HG02623 (cell line): ENCODE measurements around the gene RASSF5.
A peak's percentile ranks its signal among the peaks of the same experiment; 100 is the strongest.
"Not testable (repeated sequence)": the region's sequence is repeated elsewhere in the genome, so short reads cannot be mapped to it uniquely, and the experiment has no call there.

Source experiments
- ATAC-seq: cut with Tn5 transposase; IDR thresholded peaks from one replicate; pipeline ENCODE4 v1.9.1; 2021; ENCODE audit warnings: moderate library complexity; ENCODE audit not compliant: unreplicated experiment

The RASSF5 gene

GRCh38 chr1:206566999-206567398, 59.7 kb downstream of the RASSF5 start:
- no peak for ATAC-seq

GRCh38 chr1:206568256-206568655, 60.9 kb downstream of the RASSF5 start:
- ATAC-seq = no peak

DNA sequence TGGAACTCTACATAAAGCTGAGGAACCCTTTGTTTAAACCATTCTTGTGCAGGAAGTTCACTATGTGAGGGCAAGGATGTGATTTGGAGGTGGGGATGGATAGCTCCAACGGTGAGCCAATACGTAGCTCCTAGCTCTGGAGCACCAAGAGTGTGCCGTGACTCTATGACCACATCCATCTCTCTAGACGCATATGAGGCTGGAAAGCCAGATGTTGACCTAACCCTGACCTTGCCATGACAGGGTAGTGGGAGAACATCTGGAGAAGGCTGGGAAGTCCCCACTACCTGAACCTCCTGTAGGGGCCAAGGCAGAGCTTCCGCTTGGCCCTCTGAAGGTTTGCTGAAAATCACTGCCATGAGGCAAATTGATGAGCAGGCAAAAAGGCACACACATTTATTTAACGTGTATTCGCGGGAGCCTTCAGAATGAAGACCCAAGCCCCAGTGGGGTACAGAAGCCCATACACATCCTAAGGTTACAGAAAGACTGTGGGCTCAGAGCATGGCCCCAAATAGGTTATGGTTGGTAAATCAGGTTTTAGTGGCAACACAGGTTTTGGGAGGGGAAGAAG, 61.5 kb downstream of the RASSF5 start:
- ATAC-seq = no peak

- ATAC-seq = no peak
Observed at GRCh38 chr1:206569556-206569955, 62.2 kb downstream of the RASSF5 start.

DNA sequence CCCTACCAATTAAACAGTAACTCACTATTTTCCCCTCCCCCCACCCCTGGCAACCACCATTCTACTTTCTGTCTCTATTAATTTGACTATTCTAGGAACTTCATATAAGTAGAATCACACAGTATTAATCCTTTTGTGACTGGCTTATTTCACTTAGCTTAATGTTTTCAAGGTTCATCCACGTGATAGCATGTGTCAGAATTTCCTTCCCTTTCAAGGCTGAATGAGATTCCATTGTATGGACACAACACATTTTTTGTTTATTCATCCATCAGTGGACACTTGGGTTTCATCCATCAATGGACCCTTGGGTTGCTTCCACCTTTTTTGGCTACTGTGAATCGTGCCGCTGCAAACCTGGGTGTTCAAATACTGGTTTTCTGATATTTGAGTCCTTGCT, 63.2 kb downstream of the RASSF5 start:
- no peak for ATAC-seq

DNA sequence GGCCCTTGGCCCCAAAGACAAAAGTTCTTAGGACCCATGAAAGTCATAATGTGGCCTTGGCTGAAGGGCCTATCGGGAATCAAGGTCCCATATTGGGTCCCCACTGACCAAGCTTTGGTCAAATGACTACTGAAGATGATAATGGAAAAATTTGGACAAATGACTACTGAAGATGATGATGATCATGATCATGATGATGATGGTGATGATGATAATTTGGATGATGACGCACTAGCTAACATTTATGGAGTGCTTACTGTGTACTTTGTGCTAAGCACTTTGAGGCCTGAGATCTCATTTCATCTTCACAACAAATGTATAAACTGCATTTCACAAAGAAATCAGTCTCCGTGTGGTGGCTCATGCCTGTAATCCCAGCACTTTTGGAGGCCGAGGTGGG, 65.5 kb downstream of the RASSF5 start:
- ATAC-seq = no peak

DNA sequence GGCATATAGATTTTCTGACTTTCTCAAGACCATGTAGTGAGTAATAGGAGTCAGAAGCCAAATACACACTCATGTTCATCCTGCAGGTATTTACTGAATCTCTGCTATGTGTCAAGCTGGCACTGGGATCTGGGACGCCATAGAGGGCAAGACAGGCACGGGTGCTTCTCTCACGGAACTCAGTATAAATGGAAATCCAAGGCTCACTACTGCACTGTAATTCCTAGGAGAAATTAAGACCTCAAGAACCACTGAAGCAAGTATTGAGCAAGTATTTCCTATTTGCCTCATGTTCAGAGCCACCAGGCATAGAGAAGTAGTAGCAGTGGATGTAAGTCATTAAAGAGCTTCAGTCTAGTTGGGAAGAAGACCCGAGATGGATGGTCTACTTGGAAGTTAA, 66.0 kb downstream of the RASSF5 start:
- no peak for ATAC-seq

- no peak for ATAC-seq
Observed at GRCh38 chr1:206573762-206574161, 66.4 kb downstream of the RASSF5 start.

GRCh38 chr1:206575165-206575893, 68.0 kb downstream of the RASSF5 start:
- ATAC-seq = no peak

- no peak for ATAC-seq
Observed at GRCh38 chr1:206575894-206576737, 68.8 kb downstream of the RASSF5 start.

GRCh38 chr1:206577626-206578025, 70.3 kb downstream of the RASSF5 start:
- ATAC-seq = no peak

- ATAC-seq = no peak
Observed at GRCh38 chr1:206578068-206578977, 71.0 kb downstream of the RASSF5 start.

DNA sequence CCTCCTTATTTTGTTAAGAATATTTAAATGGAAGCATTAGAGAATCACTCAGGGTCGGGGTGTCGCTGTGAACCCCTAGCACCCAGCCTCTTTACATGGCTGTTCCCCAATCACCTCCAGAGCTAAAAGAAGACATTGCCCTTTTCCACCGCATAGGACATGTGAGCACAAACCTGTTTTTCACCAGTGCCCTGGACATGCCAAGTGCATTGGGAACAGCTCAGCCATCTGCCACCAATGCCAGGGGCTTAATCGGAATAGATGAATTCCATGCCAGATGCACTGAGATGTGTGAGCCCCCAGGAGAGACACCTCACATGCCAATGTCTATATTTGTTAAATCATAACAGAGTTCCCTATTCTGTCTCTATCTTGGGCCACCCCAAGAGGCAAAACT, 71.6 kb downstream of the RASSF5 start:
- ATAC-seq = no peak

GRCh38 chr1:206579747-206580437, 72.6 kb downstream of the RASSF5 start:
- peak; percentile 86 for ATAC-seq

- no peak for ATAC-seq
Observed at GRCh38 chr1:206580438-206581113, 73.2 kb downstream of the RASSF5 start.

DNA sequence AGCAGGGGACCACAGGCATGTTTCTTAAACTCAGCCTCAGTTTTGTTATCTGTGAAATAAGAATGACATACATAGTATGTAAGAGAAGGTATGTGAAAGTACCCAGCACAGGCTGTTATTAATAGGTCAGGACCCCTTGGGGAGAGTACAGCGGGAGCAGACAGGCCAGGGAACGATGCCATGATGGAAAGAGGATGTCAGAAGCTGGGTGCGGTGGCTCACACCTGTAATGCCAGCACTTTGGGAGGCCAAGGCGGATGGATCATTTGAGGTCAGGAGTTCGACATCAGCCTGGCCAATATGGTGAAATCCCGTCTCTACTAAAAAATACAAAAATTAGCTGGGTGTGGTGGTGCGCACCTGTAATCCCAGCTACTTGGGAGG, 73.8 kb downstream of the RASSF5 start:
- not testable (repeated sequence) for ATAC-seq

DNA sequence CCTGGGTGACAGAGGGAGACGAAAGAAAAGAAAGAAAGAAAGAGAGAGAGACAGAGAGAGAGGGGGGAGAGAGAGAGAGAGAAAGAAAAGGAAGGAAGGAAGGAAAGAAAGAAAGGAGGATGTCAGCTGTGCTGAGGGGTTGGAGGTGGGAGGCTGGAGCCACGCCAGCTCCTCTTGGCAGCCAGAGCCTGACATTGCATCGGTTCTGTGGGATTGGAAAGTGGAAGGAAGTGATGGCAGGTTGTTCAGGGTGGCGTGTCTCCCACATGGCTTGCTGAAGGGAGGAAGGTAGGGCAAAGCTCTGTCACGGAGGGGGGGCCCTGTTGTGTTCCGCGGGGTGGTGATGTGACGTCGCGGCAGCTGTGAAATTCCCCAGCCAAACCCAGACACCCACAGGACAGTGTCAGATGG, 74.2 kb downstream of the RASSF5 start:
- no peak for ATAC-seq

GRCh38 chr1:206582537-206582936, 75.2 kb downstream of the RASSF5 start:
- no peak for ATAC-seq

DNA sequence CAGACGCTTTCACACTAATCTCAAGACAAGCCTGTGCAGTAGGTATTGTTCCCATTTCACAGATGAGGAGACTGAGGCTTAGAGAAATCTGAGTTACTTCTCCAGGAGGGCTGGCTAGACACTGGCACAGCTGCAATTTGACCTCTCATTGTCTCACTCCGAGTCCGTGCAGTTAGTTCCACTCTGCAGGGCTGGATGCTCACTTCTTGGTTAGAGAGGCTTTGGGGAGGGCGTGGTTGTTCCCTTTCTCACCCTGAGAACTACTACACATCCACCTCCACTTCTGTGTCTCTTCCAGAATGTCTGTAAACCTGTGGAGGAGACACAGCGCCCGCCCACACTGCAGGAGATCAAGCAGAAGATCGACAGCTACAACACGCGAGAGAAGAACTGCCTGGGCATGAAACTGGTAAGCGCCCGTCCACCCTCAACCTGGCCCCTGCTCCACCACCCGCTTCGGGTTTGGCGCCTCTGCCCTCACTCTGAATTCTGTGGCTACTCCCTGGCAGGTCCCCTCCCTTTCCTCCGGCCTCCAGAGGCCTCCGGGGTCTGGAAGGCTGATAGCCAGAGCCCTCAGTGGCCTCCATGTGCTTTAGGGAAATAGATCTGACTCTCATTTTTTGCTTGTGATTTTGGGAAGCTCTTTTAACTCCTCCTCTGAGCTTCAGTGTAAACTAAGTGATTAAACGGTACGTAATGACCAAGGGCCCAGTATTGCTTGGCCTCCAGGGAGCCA, 75.8 kb downstream of the RASSF5 start:
- no peak for ATAC-seq
